DND-41 (cell line): ENCODE results near the gene AGRN.
A peak's percentile ranks its signal among the peaks of the same experiment; 100 is the strongest.
"Not testable (repeated sequence)": the region's sequence is repeated elsewhere in the genome, so short reads cannot be mapped to it uniquely, and the experiment has no call there.

ENCODE experiments used
- ATAC-seq: fragments of 200-7000 bp; cut with Tn5 transposase; 3 replicates; pipeline ENCODE4 v1.9.1; 2021; ENCODE audit warnings: low read depth; ENCODE audit not compliant: insufficient read depth
- DNase-seq: peaks from one replicate; pipeline ENCODE4 v3.0.0-alpha.2; 2020
- H2AFZ ChIP-seq: 2 replicates; pipeline ENCODE4 v1.6.0; 2012; ENCODE audit warnings: low read depth, low read length
- H3K27ac ChIP-seq: 2 replicates; pipeline ENCODE4 v1.5.1; 2012; ENCODE audit warnings: low read length, inconsistent platforms
- H3K27me3 ChIP-seq: fragments of 200-600 bp; sonication (generic); 2 replicates; pipeline ENCODE4 v1.6.0; 2012; ENCODE audit warnings: low read length, mild to moderate bottlenecking, inconsistent platforms; ENCODE audit not compliant: insufficient read depth, poor library complexity
- H3K36me3 ChIP-seq: 2 replicates; pipeline ENCODE4 v1.5.1; 2012; ENCODE audit warnings: low read length, inconsistent platforms; ENCODE audit not compliant: insufficient read depth
- H3K4me1 ChIP-seq: 2 replicates; pipeline ENCODE4 v1.5.1; 2012; ENCODE audit warnings: mild to moderate bottlenecking, low read length; ENCODE audit not compliant: insufficient read depth
- H3K4me2 ChIP-seq: 2 replicates; pipeline ENCODE4 v1.6.0; 2012; ENCODE audit warnings: mild to moderate bottlenecking, moderate library complexity, low read length, inconsistent platforms; ENCODE audit not compliant: insufficient read depth
- H3K4me3 ChIP-seq, 2 experiments: fragments of 200-600 bp in 1 of 2; shearing (Covaris generic) in 1 of 2; 2 replicates each; pipeline ENCODE4 v1.5.1; 2012 to 2016; ENCODE audit warnings: inconsistent platforms in 2 of 2, low read length in 2 of 2, mild to moderate bottlenecking in 2 of 2, low read depth in 1 of 2, moderate library complexity in 1 of 2
- H3K79me2 ChIP-seq: 2 replicates; pipeline ENCODE4 v1.6.0; 2012; ENCODE audit warnings: low read length, inconsistent platforms; ENCODE audit not compliant: insufficient read depth
- H3K9ac ChIP-seq: 2 replicates; pipeline ENCODE4 v1.6.0; 2012; ENCODE audit warnings: low read depth, mild to moderate bottlenecking, inconsistent platforms, low read length, moderate library complexity
- H3K9me3 ChIP-seq: 2 replicates; pipeline ENCODE4 v1.5.1; 2012; ENCODE audit warnings: low read length, moderate library complexity, mild to moderate bottlenecking, inconsistent platforms; ENCODE audit not compliant: insufficient read depth, severe bottlenecking
- H4K20me1 ChIP-seq: 2 replicates; pipeline ENCODE4 v1.6.0; 2012; ENCODE audit warnings: low read length; ENCODE audit not compliant: insufficient read depth
- EZH2 ChIP-seq: IDR thresholded peaks from 3 replicates; pipeline ENCODE4 v1.6.1; 2012; ENCODE audit warnings: borderline replicate concordance, low read depth, mild to moderate bottlenecking, moderate library complexity, low read length, inconsistent platforms; ENCODE audit not compliant: severe bottlenecking
- TF ChIP-seq, protein P1 (sequence below): IDR thresholded peaks from 2 replicates; pipeline ENCODE4 v1.5.1; 2012; ENCODE audit warnings: borderline replicate concordance, low read length, moderate library complexity, mild to moderate bottlenecking; ENCODE audit not compliant: poor library complexity, severe bottlenecking; ENCODE audit errors: extremely low read depth

The AGRN gene

DNA sequence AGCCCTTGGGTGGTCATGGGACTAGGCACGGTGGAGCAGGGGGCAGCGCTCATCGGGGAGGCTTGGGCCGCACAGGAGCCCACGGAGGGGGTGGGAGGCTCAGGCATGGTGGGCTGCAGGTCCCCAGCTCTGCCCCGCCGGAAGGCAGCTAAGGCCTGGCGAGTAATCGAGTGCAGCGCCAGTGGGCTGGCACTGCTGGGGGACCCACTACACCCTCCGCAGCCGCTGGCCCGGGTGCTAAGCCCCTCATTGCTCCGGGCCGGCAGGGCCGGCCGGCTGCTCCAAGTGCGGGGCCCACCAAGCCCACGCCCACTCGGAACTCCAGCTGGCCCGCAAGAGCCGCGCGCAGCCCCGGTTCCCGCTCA lies 1.6 kb upstream of the AGRN start:
- not testable (repeated sequence) for H3K36me3 ChIP-seq, H2AFZ ChIP-seq, H3K4me3 ChIP-seq, H3K9ac ChIP-seq, DNase-seq, ATAC-seq, H3K4me2 ChIP-seq, H3K27me3 ChIP-seq, H3K27ac ChIP-seq, H3K9me3 ChIP-seq
- H3K4me1 ChIP-seq = peaks cover 41% of the 10 kb centered on the region
- H4K20me1 ChIP-seq = peaks cover 24% of the 10 kb centered on the region
- H3K79me2 ChIP-seq = peaks cover 14% of the 10 kb centered on the region

- peak overlapping the region; percentile 52 for H3K27ac ChIP-seq
- peaks cover 6% of the 10 kb centered on the region; the same call in 1 of the 2 replicates for H3K79me2 ChIP-seq
- peak overlapping the region in 1 of 2 experiments; percentile 56; a peak in 2 of 4 replicates for H3K4me3 ChIP-seq
- H3K4me1 ChIP-seq = peaks cover 32% of the 10 kb centered on the region
- H3K4me2 ChIP-seq = peak overlapping the region; percentile 71
- H2AFZ ChIP-seq = peak overlapping the region; percentile 75
- no peak for TF ChIP-seq EZH2
- TF ChIP-seq, protein P1, sequence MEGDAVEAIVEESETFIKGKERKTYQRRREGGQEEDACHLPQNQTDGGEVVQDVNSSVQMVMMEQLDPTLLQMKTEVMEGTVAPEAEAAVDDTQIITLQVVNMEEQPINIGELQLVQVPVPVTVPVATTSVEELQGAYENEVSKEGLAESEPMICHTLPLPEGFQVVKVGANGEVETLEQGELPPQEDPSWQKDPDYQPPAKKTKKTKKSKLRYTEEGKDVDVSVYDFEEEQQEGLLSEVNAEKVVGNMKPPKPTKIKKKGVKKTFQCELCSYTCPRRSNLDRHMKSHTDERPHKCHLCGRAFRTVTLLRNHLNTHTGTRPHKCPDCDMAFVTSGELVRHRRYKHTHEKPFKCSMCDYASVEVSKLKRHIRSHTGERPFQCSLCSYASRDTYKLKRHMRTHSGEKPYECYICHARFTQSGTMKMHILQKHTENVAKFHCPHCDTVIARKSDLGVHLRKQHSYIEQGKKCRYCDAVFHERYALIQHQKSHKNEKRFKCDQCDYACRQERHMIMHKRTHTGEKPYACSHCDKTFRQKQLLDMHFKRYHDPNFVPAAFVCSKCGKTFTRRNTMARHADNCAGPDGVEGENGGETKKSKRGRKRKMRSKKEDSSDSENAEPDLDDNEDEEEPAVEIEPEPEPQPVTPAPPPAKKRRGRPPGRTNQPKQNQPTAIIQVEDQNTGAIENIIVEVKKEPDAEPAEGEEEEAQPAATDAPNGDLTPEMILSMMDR = peak; percentile 64
- no peaks in the 10 kb centered on the region for H3K27me3 ChIP-seq
- peak; percentile 82 for DNase-seq
- peaks cover 26% of the 10 kb centered on the region for H4K20me1 ChIP-seq
- H3K9ac ChIP-seq = peak overlapping the region; percentile 53
- no peaks in the 10 kb centered on the region for H3K9me3 ChIP-seq
- H3K36me3 ChIP-seq = no peaks in the 10 kb centered on the region
- ATAC-seq = peak; percentile 65
Observed at GRCh38 chr1:1019122-1019999, 559 bp upstream of the AGRN start.

DNA sequence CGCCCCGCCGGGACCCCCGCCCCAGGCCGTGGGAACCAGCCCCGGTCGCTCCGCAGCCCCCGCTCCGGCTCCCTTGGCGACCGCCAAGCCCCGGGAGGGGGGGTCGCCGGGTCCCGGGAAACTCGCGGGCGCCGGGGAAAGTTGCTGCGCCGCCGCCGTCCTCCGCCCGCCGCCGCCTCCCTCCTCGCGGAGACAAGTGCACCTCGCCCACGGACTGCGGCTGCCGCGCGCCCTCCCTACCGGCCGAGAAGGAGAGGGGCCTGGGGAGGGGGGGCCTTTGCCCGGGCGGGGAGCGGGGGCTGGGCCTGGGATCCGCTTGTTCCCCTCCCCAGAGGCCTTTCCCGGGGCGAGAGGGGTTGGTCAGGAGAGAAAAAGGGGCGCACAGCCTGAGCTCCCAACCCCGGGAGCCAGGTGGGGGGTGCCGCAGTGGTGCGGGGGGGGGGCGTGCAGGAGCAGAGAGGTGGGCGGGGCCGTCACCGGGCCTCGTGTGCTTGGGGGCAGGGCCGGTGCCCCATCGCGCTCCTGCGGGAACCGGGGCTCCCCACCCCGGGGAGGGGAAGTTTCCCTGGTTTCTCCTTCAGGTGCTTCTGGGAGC lies 592 bp downstream of the AGRN start:
- H3K27ac ChIP-seq = 0 out of 2 replicates have a peak overlapping the region, but pooled peaks have one; percentile 56
- ATAC-seq (peak; percentile 29), DNase-seq (peak; percentile 45)
- peak overlapping the region; percentile 98 for H3K4me2 ChIP-seq
- peak overlapping the region; percentile 23 to 82; a peak in 3 of 4 replicates for H3K4me3 ChIP-seq
- H3K79me2 ChIP-seq = no peaks in the 10 kb centered on the region
- H2AFZ ChIP-seq = peak overlapping the region; percentile 78; the same call in 1 of the 2 replicates
- H3K9ac ChIP-seq = peak overlapping the region; percentile 64
- H3K27me3 ChIP-seq = no peaks in the 10 kb centered on the region
- no peaks in the 10 kb centered on the region for H3K36me3 ChIP-seq
- TF ChIP-seq, protein P1 = no peak
- TF ChIP-seq EZH2 = no peak
- H4K20me1 ChIP-seq = peaks cover 32% of the 10 kb centered on the region
- H3K4me1 ChIP-seq = peaks cover 20% of the 10 kb centered on the region
- H3K9me3 ChIP-seq = no peaks in the 10 kb centered on the region
